ENCODE data around the gene ABCA12.

Gene ABCA12

GRCh38 chr2:215104226-215104625 is 34.2 kb downstream of the ABCA12 start:
- H3K4me3 ChIP-seq = no peak overlapping the region
- no peak for TF ChIP-seq CTCF (IDR thresholded peaks at IDR 0.05)
- H3K27ac ChIP-seq = no peak overlapping the region
- DNase-seq (ENCODE audit: low spot score) = no peak

DNA sequence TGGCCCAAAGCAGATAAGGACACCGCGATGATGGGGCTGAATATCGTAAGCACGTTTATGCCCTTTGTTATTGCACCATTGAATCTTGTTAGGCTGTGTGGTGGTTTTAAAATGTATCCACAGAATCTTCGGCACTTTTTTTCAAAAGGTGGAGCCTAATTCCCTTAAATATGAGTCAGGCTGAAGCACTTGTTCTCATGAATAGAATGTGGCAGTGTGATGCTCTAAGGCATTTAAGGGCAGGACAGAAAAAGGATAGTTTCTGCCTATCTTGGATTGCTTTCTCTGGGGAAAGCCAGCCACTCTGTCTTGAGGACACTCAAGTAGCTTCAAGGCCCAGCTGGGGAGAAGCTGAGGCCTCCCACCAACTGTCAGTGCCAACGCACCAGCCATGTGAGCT is 39.6 kb downstream of the ABCA12 start:
- TF ChIP-seq CTCF (IDR thresholded peaks at IDR 0.05) = no peak
- Histone ChIP-seq H3K27ac (no peak overlapping the region), H3K4me3 (no peak overlapping the region)
- no peak for DNase-seq (ENCODE audit: low spot score)

- Histone ChIP-seq H3K4me3 (no peak overlapping the region), H3K27ac (no peak overlapping the region)
- no peak for DNase-seq (ENCODE audit: low spot score)
- TF ChIP-seq CTCF (IDR thresholded peaks at IDR 0.05) = no peak
Measured at GRCh38 chr2:215084080-215084479, 54.3 kb downstream of the ABCA12 start.

DNA sequence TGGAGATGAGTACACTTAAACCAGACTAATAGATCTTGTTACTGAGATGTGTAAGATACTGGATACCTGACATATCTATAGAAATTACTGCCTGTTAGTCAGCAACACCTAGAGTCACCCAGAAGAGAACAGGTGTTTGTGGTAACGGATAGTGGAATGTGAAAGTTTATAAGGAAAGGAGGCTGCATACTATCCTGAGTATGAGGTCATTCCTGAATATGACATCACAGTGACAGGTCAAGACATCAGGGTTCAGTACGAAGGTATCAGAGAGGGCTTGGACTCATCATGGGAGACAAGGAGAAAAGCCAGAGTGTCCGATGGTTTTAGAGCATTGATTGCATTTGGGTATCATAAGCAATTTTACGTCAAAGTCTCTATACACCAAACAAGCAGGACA is 55.3 kb downstream of the ABCA12 start:
- no peak for DNase-seq (ENCODE audit: low spot score)
- TF ChIP-seq CTCF (IDR thresholded peaks at IDR 0.05) = no peak
- Histone ChIP-seq H3K4me3 (no peak overlapping the region), H3K27ac (no peak overlapping the region)

- Histone ChIP-seq H3K27ac (no peak overlapping the region), H3K4me3 (no peak overlapping the region)
- no peak for DNase-seq (ENCODE audit: low spot score)
- TF ChIP-seq CTCF (IDR thresholded peaks at IDR 0.05) = no peak
Measured at GRCh38 chr2:215082446-215082845, 56.0 kb downstream of the ABCA12 start.

GRCh38 chr2:215080545-215080944 is 57.9 kb downstream of the ABCA12 start:
- Histone ChIP-seq H3K4me3 (no peak overlapping the region), H3K27ac (no peak overlapping the region)
- DNase-seq (ENCODE audit: low spot score) = no peak
- TF ChIP-seq CTCF (IDR thresholded peaks at IDR 0.05) = no peak

DNA sequence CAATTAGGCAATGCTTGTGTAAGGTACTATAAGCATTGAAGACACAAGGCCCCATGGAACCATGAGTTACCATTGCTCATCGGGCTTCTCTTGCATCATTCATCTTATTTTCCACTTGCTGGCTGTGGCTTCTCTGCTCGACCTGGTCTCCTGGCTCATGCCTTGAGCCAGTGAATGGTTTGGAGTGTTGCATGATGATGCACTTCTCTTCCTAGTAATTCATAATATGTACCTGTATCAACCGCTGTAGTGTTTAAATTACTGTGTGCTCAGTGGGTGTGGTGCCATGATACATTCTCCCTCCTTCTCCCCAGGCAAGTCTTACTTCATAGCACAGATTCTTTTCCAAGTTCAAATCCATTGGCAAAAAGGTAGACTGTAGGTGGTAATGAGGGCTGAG is 66.8 kb downstream of the ABCA12 start:
- no peak for DNase-seq (ENCODE audit: low spot score)
- Histone ChIP-seq H3K27ac (no peak overlapping the region), H3K4me3 (no peak overlapping the region)
- TF ChIP-seq CTCF (IDR thresholded peaks at IDR 0.05) = no peak

Measured in coronary artery (tissue), 2 donors.